Retinal pigment epithelial cell (primary cell): ENCODE results near the gene EIF4G3.

Experiments used
- DNase-seq: peaks from one replicate; pipeline ENCODE4 v3.0.0-alpha.2; 2010; ENCODE audit warnings: low read depth
- H3K4me3 ChIP-seq: 2 replicates; pipeline ENCODE4 v1.5.1; 2011; ENCODE audit warnings: mild to moderate bottlenecking, low read length, control low read depth, moderate library complexity
- TF ChIP-seq, protein P1 (sequence below): conservative IDR thresholded peaks from 2 replicates; pipeline ENCODE4 v1.5.1; 2011; ENCODE audit warnings: low read depth, low read length, control low read depth, inconsistent platforms

EIF4G3 gene

DNA sequence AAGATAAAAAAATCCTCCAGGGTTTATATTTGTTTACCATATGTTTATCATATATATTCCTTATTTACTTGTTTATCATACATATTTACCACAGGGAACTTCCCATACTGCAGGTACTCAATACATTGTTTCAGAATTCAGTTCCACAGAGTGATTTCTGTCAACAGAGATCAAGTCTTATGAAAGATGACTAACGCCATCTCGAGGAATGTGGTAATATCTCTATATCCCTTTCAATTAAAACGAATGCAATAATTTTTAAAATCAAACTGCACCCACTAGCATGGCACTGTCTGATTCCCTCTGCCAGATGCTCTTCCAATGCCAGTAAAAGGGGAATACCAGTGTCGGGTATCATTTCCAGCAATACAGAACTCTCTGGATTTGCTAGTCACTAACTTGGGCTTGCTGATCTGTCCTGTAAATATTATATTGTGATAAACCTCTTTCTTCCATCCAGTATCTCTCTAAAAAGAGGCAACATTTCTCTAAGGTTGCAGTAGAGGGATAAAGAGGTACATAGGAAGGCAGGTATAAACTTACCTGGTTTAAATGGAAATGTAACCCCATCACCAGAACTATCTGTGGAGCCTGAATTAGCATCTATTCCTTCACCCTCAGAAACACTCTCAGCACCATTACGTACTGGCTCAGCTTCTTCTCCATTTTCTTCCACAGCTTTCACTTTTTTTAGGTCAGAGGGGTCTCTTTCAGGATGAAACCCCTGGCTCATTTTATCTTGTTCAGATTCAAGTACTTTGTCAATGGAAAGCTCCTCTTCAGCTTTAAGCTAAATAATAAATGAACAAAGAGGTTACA is 277.3 kb downstream of the EIF4G3 start:
- TF ChIP-seq, protein P1, sequence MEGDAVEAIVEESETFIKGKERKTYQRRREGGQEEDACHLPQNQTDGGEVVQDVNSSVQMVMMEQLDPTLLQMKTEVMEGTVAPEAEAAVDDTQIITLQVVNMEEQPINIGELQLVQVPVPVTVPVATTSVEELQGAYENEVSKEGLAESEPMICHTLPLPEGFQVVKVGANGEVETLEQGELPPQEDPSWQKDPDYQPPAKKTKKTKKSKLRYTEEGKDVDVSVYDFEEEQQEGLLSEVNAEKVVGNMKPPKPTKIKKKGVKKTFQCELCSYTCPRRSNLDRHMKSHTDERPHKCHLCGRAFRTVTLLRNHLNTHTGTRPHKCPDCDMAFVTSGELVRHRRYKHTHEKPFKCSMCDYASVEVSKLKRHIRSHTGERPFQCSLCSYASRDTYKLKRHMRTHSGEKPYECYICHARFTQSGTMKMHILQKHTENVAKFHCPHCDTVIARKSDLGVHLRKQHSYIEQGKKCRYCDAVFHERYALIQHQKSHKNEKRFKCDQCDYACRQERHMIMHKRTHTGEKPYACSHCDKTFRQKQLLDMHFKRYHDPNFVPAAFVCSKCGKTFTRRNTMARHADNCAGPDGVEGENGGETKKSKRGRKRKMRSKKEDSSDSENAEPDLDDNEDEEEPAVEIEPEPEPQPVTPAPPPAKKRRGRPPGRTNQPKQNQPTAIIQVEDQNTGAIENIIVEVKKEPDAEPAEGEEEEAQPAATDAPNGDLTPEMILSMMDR: no peak
- H3K4me3 ChIP-seq: no peak overlapping the region
- no peak for DNase-seq

DNA sequence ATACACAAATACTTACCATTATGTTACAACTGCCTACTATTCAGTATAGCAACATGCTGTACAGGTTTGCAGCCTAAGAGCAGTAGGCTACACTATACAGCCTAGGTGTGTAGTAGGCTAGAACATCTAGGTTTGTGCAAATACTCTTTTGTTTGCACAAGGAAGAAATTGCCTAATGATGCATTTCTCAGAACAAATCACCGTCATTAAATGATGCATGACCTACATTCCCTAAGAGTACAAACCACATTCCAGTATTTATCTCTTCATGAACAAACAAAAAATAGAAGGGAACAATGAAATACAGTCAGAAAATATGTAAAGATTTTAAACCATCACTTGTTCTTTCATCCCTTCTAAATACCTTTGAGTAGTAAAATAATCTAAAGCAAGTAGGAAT is 279.9 kb downstream of the EIF4G3 start:
- no peak overlapping the region for H3K4me3 ChIP-seq
- peak; percentile 25 for DNase-seq
- TF ChIP-seq, protein P1: no peak

DNA sequence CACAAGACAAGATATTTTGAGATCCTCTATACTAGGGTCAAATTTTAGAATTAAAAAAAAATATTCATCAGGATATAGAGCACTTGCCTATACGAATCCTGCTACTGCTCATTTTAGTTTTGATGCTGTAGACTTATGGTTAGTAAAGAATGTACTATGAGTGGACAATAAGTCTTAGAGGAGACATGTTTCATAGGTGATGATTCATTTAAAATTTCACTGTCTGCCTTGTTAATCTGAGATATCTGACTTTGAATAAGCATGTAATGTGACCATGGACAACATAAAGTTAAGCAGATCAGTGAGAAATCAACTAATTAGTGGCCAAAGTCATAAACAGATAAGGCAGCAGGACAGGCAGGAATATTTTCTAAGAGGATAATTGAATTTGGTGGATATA is 282.8 kb downstream of the EIF4G3 start:
- no peak overlapping the region for H3K4me3 ChIP-seq
- no peak for DNase-seq
- TF ChIP-seq, protein P1: no peak

DNA sequence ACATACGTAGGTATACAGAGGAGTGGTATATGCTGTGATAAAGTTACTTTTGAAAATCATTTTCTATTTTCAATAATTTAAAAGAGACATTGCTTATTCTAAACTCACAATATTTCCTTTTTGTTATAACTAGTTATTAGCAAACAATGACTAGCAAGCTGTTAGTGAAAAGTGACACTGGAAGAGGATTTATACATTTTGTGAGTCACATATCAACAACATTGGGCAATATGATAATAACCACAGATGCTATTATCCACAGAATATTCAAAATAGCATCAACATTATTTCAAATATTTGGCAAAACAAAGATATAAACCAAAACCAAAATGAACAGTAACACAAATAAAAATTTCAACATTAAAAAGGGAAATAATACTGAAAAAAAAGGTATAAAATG is 285.6 kb downstream of the EIF4G3 start:
- no peak for DNase-seq
- TF ChIP-seq, protein P1: no peak
- no peak overlapping the region for H3K4me3 ChIP-seq

DNA sequence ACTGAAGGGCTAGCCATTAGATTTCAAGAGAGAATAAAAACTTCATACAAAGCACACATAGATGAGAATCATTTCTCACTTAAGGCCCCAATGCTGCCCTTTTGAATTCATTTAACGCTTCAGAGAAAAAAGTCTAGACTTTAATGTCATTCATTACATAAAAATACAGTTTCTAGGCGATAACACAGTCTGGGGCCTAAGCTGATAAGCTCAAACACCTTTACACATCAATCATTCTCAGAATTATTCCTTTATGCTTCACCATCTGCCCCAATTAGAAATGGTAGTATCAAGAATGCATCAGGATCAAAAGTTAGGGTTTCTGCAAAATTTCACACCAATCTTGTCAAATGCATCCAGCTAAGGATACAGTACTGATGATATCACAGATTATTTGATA is 289.5 kb downstream of the EIF4G3 start:
- H3K4me3 ChIP-seq: no peak overlapping the region
- TF ChIP-seq, protein P1: no peak
- no peak for DNase-seq

DNA sequence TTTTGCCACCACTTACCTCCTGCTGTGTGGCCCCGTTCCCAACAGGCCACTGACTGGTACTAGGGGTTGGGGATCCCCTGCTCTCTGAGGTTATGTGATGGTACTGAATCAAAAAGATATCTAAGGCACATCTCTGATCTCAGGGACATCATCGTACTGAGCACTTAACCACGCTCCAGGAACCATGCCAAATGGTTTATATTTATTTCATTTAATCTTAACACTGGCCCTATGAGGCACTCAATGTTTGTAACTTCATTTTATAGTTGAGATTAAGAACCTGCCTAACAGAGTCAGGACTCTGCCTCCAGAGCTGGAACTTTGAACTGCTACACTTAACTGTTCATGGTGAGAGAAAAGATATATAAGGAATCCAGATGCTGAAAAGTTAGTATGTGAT is 291.6 kb downstream of the EIF4G3 start:
- DNase-seq: no peak
- TF ChIP-seq, protein P1: no peak
- no peak overlapping the region for H3K4me3 ChIP-seq

DNA sequence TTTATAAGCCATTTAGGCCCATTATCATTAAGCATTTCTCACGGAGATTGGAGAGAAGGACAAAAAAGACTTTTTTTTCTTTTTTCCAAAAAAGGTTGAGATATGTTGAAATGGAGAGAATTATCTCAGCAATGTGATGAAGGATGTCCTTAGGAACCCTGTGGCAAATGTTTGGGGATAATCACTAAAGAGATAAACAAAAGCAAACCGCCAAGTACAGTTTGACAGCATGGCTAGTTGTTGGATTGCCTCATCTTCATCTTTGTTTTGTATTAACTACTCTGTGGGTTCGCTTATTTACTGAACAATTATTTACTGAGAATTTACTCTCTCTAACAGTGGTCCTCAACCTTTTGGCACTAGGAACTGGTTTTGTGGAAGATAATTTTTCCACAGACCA is 292.2 kb downstream of the EIF4G3 start:
- TF ChIP-seq, protein P1: no peak
- no peak overlapping the region for H3K4me3 ChIP-seq
- no peak for DNase-seq
